Stimulated activated CD4-positive, alpha-beta T cell treated with anti-CD3 and anti-CD28 coated beads, Interleukin-1b, Interleukin-23, amount 100 ng/mL, for 24 hours (primary cell): ENCODE results near the gene PPFIA2.

Experiments used
- DNase-seq, 4 experiments: peaks; one replicate each; pipeline ENCODE4 v3.0.0-alpha.2; 2020; ENCODE audit warnings: low read depth in 4 of 4, low spot score in 1 of 4

PPFIA2 gene

DNA sequence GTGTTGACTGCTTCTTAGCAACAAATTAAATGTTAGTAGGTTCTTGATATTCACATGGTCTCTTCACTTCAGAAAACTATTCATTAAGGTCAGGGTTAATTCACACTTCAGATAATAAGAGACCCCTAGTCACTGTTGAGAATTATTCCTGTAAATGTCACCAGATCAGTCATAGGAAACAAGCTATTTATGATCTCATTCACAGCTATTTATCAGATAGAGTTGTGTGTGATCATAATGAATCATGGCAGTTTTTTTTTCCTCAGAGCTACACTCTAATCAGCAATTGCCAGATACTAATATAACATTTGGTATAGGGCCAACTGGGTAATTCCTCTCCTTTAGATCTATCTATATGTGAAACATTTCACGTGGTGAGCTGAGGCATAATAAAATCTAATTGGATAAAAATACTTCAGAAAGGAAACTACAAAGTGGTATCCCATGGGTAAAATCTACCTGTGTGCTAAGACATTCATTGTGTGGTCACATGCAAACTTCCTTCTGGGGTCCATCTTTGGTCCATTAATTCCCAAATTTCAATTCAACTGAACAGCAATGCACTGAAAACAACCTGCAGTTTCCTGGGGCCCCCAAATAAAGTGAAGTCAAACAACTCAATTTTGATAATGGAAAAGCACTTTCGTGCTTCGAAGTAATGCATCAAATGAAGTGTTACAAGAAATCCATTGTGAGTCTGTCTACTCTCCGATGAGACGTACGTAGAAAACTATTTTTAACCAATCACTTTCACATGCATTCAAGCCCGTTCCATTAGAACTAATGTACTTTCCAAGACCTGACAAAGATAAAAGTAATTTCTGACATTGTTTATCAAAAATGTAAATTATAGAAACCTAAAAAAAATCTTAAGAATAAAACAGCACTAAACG, 484.3 kb downstream of the PPFIA2 start:
- DNase-seq: no peak

DNA sequence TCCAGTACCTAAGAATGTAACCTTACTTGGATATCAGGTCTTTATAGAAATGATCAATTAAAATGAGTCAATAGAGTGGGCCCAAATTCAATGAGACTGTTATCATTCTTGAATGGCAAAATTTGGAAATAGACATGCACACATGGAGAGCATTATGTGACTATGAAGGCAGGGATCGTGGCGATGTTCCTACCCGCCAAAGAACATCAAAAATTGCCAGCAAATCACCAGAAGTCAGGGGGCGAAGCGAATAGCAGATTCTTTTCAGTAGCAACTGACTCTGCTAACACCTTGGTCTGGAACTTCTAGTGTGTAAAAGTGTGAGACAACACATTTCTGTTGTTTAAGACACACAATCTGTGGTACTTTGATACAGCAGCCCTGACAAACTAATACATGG, 488.8 kb downstream of the PPFIA2 start:
- DNase-seq: no peak

DNA sequence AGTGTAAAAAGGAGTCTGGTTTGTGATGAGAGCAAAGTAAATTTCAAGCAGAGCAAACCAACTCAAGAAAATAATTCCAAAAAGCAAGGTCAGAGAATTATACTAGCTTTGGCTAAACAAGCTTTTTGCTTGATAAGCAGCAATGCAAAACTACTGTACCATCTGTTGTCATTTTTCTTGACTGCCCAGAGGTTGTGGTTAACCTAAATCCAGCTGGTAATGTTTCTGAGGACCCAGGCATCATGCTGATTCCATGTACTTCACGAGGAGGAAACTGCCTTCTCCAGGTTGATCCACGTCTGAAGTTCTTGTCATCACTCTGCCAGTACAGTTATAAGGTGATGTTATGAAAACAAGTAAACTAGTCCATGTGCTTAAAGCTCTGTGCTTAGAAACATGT, 496.1 kb downstream of the PPFIA2 start:
- no peak for DNase-seq

DNA sequence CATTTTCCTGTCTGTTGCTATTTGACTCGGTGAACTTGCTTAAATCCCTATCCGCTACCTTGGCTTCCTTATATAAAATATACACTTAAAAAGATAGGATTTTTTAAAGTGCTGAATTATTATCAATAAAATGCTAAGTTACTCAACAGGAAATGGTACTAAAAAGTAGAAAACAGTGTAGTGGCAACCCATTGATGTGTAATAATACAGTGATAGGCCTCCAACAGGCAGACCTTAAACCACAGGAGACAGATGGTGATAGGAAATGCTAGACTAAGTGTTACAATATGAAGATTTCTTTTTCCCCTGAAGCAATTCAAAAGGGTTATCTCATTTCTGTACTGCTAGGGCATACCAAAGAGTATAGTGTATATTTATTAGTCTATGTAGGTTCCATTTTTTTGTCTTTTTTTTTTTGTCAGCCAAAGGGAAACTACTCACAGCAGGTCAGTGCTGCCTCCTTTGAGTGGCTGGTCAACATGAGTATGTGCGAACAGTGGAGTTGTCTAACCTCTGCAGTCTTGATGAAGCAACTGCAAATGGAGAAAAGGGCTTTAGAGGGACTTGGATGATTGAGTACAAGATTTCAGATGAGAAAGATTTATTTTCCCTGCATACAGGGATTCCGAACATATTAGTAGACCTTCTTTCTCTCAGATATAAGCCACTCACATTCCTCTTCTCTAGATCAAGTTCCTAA, 497.5 kb downstream of the PPFIA2 start:
- no peak for DNase-seq

DNA sequence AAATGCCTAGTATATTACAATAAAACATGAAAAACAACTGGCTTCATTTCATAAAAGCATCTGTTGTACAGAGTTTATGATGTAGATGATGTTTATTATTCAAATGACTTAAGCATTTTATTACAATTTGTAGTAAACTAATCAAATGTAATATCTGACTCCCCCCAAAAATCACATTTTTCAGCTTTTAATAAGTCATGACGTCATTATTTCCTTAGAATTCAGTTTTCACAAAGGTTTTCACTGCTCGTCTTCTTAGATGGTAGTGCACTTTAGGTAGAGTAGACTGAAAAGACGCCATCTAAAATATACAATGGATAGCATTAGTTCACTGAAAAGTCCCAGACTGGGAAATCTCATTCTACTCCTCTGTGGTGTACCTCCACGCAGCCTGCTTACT, 499.8 kb downstream of the PPFIA2 start:
- no peak for DNase-seq

DNA sequence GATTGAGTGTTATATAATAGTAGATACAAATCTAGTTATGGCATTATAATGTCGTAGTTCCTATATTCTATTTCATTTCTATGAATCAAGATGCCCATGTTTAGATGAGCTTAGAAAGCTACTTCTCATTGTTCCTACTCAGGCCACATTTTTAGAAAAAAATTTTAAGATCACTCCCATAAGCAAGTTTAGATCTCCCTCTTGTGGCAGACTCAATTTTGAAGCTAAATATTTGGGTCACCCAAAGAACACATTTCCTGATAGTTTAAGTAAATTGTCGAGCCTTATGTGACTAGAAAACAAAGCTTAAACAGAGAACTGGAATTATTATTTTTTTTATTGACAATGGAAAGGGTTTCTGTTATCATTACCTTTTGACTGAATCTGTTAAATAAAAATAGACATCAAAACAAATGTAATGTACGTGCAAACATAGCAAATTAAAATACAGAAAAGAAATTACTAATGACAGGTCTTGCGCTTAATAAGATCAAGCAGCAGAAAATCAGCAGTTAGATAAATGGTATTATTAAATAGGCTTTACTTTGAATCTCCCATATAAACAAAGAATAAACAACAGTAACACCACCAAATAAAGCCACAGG, 501.1 kb downstream of the PPFIA2 start:
- no peak for DNase-seq

DNA sequence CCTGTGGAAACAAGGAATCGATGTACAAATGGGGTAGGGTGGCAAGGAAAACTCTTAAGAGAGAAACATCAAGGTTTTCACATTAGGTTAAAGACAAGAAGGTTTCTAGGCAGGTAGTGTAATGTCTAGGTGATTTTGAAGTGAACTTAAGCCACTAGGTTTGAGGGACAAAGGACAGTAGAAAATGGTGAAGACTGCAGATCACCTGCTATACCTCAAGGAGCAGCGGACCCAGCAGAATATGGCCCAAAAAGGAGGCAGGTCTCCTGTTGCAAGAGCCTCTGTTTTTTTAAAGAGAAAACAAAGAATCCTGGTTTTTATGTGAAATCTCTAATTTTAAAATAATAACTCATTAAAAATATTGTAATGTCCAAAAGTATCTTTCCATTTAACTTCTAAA, 503.2 kb downstream of the PPFIA2 start:
- no peak for DNase-seq

DNA sequence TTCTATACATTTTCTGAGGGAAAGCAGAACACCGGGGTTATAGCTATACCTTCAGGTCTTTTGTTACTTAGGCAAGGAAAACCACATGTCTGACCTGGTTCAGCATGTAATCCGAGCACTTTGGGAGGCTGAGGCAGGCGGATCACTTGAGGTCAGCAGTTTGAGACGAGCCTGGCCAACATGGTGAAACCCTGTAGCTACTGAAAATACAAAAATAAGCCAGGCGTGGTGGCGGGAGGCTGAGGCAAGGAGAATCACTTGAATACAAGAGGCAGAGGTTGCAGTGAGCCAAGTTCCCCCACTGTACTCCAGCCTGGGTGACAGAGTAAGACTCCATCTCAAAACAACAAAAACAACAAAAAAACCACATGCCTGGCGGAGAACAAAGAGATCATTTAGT, 503.7 kb downstream of the PPFIA2 start:
- no peak for DNase-seq

DNA sequence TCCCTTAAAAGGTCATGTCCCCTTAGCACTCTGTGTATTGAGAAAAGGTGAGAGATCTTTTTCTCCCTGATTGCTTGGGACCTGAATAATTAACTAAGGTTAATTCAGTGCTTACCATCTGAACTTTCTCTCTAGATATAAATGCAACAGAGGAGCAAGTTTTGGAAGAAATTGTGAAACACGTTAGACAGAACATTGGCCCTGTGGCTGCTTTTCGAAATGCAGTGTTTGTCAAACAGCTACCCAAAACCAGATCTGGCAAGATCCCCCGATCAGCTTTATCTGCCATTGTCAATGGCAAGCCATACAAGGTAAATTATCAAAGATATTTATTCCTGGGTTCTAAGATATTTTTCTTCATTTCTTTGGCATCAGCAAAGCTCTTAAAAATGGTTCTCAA, 505.8 kb downstream of the PPFIA2 start:
- no peak for DNase-seq

DNA sequence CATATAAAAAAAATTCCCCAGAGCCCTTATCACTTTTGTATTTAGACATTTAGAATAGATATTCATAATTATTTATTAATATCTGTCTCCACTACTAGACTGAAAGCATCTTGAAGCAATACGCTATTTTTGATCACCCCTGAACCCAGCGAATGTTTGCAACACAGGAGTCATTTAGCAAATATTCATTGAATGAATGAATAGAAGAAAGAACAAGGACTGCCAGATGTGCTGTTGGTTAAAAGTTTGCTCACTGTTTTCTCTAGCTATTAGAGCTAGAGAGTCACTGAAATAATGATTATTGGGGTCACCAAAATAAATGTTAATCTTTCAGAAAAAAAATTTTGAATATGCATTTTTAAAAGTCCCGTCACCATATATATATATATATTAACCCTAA, 506.9 kb downstream of the PPFIA2 start:
- no peak for DNase-seq

DNA sequence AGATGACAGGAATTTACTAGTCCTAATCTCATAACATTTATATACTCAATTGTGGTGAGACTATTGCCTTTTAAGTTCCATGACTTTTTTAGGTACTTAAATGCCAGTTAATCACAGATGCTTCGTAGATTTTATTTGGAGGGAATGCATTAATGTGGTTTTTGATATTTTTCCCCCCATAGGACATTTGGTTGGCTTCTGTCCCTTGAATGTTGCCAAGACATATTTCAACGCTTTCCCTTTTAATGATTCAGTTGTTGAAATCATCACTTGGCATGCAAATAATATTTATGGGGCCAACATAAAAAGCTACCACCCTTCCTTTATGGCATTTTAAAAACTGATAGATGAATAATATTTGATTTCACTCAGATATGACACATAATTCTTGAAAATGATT, 509.2 kb downstream of the PPFIA2 start:
- DNase-seq: no peak

DNA sequence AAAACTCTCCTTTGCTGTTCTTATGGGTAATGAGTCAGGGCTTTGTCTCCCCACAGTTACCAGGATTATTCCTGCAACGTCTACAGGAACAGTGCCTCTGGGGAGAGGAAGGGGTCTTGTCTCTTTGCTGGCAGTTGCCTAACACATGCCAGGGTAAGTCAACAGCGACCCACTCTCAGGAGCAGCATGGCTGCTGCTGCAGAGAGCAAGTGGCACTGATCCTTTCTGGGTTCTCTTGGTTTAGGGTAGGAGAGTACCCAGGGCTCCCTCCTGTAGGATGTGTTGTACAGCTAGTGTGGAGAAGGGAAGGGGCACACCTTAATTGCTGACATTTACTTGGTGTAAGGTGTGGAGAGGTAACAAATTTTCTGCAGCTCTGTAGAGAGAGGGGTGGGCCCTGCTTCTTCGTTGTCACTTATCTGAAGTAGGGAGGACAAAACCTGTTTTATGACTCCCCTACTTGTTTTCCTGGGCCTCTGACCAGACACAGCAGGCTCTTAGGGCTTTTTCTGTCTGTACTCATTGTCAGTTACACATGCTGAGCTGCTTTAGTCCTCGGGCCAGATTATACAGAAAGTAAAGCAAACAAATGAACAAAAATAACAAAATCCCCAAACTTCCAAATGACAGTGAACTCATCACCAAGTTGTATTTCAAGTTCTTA, 513.1 kb downstream of the PPFIA2 start:
- DNase-seq: no peak

DNA sequence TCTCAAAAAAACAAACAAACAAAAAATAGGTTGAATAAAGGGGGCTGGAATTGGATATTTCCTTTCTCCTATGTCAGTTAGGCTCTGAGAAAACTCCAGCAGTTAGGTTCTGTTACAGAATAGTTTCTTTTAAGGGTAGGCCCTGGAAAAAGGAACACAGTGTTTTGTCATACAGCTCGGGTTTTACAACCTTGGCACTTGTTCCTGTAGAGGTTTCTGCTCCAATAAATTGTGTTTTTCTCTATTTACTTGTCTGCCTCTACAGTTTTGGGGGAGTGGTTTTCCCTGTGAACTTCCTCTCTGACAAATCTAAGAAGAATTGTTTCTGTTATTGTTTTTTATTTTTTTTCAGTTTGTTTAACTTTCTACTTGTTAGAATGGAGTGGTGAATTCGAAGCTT, 513.7 kb downstream of the PPFIA2 start:
- no peak for DNase-seq

DNA sequence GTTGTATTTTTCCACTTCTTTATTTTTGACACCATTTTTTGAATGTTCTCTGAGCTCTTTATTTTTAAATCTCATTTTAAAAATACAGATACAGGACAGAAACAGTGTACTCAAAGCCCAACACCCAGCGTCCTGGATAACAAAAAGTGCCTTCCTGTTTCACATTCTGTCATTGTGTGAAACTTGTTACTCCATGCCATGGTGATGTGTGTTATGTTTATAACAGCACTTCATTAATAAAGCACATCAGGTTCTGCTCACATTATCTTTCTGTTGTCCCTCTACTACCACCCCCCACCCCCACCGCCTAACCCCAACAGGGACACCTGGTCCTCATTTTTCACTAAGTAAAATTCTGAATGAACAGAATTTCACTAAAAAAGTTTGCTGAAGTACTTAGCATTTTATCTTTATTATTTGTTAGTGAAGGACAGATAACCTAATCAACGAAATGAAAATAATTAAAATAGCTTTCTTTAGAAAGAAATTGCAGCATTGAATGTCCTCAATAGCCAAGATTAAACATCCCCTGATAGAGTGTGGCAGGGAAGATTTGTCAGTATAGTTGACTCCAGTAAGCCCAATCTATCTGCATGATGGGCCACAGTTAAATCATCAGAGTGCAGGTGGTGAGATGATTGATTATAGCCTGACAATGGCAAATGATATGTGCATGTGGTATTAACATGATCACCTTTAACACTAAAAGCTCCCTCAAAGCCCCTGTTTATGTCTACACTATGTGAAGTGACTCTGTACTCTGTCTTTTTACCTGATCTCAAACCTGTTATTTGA, 527.4 kb downstream of the PPFIA2 start:
- DNase-seq: no peak

DNA sequence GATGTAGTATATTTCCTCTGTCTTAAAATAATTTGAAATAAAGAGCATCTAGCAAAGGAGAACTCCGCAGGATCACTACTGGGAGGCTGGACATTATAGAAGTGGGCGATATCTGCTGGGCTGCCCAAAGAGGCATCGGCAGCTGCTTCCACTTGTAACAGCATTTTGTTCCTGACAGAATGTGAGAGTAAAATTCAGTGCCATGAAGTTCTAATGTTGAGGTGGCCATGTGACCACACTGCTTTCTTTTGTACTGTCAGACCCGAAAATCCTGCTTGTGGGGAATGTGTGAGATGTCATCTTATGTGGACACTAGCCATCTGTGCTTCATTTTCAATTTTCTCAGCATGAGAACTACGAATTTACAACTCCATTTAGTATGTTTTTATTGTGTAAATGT, 529.4 kb downstream of the PPFIA2 start:
- DNase-seq: no peak

DNA sequence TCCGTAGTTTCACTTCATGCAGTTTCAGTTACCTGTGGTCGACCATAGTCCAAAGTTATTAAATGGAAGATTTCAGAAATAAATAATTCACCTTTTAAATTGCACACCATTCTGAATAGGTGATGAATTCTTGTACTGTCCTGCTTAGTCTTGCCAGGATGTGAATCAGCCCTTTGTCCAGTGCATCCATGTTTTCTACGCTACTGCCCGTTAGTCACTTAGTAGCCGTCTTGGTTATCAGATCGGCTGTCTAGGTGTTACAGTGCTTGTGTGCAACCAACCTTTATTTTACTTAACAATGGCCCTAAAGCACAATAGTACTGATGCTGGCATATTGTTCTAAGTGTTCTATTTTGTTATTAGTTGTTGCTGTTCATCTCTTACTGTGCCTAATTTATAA, 534.5 kb downstream of the PPFIA2 start:
- DNase-seq: no peak

DNA sequence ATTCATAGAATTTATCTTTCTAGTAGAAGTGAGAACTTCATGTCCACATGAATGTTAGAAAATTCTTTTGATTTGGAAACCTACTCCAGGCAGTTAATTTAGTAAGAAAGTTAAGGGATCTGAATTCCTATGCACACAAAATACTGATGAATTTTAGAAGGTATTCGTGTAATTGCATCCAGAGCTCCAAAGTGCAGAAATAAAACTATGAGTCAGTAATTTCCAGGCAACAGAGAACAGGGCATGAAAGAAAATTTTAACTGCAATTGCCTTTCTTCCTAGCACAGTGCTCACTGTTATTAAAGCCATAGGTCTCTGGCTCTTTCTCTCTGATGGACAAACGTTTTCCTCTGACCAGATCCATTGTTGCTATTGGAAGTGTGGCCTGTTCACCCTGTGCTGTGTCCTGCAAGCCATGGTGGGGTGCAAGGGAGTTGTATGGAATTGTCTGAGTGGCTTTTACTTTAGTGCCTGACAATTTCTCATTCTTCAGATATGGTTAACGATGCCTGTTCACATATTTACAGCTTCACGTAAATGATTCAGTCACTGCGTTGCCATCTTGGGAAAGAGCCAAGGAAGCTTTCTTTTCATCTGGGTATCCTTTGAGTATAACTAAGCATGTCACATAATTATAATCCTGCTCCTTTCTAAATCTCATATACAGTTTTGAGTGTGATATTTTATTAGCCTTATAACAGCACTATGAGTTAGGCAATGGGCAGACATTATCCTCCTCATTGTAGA, 536.1 kb downstream of the PPFIA2 start:
- no peak for DNase-seq

DNA sequence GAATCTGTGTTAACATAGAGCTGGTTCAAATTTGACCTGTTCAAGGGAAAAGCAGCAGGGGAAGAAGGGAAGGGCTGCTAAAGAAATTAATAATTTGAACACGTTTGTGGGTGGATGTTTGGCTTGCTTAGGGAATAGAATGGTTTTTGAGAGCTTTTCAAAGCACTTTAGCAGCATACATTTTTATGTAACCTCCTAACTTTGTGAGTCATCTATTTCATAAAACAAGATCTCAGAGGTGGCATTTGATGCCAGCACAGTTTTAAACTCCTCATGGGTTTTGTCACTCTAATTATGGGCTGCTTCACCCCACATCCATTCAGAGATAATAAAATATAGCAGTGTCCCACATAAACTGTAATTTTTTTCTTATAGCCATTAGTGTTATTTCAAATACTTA, 537.5 kb downstream of the PPFIA2 start:
- no peak for DNase-seq

DNA sequence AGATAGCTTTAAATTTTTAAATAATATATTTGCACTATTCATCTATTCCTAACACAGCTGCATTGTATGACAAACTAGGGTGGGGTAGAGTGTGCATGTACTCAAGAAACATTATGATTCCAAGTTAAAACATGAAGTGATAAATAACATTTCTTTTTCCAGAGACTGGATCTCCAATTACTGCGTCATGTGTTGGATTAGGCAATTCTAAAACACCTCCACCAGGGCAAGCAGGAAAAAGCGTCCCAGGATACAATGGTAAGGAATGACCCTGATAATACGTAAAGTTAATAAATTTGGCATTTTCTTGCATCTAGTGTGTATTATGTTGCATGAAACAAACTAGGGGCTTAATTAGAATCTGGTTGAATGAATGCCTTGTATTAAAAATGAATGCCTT, 542.4 kb downstream of the PPFIA2 start:
- no peak for DNase-seq

DNA sequence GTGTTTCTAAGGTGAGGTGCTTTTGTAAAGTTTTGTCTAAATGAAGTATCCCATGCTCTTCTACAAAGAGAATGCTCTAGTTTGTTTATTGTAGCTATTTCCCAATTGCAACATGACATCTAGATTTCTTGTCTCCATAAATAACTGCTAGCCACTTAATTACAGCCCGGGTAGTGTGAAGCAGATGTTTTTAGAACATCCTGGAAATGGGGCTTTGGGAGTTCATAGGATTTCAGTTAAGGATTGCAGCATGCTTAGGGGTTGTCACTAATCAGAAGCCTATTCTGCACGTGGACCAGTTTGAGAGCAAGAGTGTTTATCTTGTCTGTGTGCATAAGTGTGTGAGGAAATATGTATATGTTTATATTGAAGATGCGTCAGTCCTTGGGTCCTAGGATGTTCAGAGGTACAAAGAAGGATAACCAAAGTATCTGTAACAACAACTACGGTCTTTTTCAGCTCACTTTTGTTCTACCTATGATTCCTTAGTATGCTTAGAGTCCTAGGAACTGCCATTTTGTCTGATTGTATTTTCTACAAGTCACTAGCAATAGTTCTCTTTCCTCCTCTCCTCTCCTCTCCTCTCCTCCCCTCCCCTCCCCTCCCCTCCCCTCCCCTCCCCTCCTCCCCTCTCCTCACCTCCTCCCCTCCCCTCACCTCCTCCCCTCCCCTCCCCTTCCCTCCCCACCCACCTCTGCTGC, 546.0 kb downstream of the PPFIA2 start:
- no peak for DNase-seq
